HG03521 (cell line): ENCODE measurements around the gene HBZ.
"Not testable (repeated sequence)": the region's sequence is repeated elsewhere in the genome, so short reads cannot be mapped to it uniquely, and the experiment has no call there.

Experiments used
- ATAC-seq: cut with Tn5 transposase; IDR thresholded peaks from one replicate; pipeline ENCODE4 v1.9.1; 2021; ENCODE audit warnings: mild to moderate bottlenecking, moderate library complexity; ENCODE audit not compliant: unreplicated experiment

The HBZ gene

DNA sequence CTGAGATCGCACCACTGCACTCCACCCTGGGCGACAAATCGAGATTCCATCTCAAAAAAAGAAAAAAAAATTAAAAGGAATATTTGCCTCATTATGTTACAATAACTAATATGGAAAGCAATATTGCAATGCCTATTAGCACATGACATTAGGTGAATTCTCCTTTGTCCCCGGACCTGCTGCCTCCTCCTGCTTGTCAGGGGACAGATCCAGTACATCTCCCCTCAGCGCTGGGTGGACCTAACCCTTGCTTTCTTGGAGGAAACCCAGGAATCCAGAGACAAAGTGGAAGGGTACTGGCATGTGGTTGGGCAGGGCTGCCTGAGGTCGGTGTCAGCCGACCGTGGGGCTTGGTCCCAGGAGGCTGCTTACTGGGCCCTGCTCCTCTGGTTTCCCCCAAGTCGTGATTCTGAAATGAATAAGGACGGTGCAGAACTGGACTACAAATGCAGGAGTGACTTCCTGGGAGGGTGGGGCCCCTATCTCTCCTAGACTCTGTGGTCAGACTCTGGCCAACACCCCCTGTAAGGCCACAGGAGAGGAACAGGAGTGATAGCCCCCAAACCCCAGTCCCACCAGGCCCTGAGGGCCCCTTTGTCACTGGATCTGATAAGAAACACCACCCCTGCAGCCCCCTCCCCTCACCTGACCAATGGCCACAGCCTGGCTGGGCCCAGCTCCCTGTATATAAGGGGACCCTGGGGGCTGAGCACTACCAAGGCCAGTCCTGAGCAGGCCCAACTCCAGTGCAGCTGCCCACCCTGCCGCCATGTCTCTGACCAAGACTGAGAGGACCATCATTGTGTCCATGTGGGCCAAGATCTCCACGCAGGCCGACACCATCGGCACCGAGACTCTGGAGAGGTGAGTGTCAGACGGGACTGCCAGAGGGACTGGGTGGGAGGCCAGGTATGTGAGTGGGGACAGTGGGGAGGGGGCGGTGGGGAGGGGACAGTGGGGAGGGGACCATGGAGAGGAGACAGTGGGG, at the start of gene HBZ:
TSS of gene HBZ (plus strand) at position 504 of the 988 bp plus-strand sequence. CDS start at position 770, 266 bp downstream.
- no peak for ATAC-seq

DNA sequence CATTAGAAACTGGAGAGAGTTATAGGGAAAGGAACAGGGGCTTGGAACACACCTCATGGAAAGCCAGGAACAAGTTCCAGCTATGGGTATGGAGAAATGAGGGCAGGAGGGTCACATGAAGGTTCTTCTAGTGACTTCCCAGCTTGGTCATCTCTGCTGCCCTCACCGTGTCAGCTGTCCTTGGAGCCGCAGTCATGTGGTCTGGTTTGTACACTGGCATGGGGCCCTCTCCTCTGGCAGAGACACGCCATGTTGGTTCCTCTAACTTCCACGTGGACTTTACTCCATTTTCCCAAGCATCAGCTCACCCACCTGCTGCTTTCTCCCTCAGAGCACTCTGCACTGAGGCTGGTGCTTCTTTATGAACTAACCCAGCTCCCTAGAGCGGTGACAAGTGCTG, 48.1 kb upstream of the HBZ start:
- ATAC-seq = no peak

DNA sequence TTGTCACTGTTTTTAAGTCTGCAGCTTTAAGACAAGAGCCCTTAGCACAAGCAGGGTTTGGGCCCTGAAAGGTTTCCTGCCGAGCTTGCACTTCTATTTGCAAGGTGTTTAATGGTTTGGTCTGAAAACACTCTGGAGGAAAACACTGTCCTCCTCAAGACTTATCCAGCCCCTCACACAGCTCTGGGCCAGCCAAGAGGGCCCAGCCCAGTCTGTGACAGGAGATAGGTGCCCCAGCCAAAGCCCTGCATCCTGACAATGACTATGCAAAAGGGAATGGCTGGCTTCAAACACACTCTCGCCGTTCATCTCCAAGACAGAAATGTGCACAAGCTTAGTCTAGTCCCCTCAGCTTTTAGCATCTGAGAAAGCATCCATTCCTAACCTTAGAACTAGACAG, 47.5 kb upstream of the HBZ start:
- ATAC-seq = no peak

DNA sequence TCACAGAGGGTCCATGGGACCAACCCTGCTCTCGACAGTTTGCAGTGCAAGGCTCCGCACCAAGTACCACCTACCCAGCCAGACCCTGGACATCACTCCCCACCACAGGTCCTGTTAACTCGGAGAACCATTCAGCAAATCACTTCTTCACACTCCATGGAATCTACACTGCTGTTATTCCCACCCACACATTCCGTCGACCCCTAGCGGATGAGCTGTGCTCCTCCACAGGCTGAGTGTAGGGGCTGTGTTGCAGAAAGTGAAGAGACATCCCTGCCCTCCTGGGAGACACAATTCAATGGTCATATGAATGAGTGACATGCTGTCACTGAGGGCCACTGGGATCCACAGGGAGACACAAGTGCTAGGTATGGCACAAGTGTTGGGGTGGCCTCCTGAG, 46.9 kb upstream of the HBZ start:
- no peak for ATAC-seq

DNA sequence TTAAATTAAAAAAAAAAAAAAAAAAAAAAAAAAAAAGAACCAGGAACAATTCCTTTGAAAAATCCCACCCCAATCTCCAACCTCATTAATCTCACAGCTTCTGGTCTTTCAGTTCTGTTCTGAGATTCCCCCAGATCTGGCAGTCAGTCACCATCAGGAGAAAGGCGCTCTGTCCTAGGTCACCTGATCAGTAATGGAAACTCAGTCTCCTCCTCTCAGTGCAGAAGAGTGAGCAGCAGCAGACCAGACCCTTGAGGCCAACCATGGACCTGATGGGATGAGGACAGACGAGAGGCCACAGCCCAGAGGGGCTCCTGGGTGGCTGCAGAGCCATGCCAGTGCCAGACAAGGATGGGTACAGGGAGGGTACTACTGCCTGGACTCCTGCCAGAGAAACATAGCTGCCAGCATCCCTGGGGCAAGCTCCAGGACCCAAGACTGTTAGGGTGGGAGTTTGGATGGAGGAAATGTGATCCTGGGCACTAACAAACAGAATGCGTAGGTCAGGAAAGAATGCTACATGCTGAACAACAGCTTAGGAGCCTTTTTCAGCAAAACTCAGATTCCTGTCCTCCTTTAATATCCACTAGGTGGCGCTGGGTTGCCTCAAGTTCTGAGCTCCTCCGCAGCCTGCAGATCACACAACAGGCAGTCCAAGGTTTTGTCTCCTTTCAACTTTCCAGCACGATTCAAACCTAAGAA, 45.7 kb upstream of the HBZ start:
- ATAC-seq = no peak

DNA sequence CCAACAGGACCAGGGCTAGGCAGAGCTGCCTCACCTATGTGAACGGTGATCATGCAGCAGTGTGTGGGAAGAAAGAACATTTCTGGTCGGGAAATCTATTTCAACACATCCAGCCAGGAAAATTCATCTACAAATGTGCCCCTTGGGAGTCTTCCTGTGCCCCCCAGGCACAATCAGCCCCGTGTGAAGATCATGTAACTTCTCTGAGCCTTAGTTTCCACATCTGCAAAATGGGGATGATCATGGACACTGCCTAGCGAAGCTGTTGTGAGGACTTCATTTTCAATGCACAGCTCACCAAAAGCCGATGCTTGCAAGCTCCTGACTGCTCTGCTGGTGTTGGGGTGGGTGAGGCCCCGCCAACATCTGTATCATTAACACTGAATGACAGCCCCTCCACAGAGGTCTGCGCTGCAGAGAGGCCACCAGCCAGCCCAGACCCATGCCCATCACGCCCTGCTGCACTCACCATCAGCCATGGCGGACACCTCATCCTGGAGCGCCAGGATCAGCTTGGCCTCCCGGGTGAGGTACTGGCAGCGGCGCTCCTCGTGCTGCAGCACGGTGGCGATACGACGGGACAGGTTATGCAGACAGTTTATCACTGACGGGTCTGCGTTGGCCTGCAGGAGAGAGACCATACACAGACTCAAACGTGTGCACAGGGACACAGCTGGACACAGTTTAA, 40.1 kb upstream of the HBZ start:
- ATAC-seq = no peak

DNA sequence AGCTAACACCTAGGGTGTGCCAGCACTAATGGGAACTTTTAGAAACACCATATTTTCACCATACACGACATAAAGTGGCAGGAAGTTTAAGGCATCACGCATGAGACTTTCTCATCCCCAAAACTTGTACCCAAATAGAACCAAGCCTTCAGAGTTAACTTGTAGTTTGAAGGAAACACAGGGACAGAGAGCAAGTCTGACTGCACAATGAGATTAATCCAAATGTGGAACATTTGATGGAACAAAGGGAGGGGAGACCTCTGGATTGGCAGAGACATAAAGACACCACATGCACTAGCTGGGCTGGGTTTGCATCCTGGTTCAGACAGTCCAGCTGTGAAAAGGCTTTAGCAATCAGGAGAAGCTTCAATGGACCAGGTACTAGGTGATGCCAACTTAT, 38.1 kb upstream of the HBZ start:
- no peak for ATAC-seq

DNA sequence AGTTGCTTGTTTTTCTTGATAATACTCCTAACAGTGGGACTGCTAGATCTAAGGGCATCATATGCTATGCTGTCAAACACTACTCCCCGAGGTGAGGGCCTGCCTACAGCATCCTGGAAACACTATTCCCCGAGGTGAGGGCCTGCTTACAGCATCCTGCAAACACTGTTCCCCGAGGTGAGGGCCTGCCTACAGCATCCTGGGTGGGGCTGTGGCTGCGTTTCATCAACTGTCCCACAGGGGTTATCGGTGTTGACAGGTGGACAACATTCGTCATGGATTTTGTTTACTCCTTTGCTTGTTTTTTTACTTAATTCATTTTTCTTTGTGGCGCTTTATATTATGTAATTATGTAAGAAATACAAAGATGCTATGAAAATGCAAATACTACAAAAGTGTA, 36.4 kb upstream of the HBZ start:
- no peak for ATAC-seq

DNA sequence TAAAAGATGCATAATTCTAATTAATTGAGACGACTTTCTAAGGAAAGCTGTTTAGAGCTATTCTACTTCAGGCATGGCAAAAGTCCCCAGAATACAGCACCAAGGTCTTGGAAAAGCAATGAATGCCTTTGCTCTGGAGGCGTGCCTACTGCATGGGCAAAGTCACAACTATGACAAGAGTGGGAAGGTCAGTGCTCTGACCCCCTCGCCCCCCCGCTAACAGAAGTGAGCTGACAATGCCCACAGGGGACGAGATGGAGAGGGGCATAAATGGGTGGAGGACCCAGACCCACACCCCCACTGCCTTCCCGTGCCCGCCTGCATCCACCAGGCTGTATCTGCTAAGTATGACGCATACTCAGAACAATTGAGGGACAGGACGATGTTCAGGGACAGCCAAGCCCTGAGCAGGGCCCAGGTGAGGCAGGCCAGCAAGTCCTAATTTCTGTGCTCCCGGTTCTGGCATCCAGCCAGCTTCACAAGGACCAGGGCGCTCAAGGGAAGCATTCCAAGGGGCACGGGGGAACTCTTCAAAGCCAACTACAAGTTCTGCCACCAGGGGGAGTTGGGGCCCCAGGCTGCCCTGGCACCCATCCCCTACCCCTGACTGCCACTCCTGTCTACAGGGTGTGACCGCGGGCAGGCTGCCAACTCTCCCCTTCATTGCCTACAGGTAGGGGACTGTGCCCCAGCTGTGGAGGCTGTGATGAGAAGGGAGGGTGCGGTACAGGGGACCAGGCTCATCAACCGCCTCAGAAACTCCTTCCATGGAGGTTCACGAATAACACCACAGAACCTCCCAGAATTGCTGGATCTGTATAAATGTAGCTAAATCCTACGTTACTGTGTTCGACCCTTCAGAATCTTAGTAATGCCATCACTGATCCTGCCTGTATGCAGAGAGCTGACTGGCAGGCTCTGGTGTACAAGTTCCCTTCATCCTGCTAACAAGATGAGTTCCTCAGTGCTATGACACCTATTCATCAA, 34.8 kb upstream of the HBZ start:
- ATAC-seq = no peak

DNA sequence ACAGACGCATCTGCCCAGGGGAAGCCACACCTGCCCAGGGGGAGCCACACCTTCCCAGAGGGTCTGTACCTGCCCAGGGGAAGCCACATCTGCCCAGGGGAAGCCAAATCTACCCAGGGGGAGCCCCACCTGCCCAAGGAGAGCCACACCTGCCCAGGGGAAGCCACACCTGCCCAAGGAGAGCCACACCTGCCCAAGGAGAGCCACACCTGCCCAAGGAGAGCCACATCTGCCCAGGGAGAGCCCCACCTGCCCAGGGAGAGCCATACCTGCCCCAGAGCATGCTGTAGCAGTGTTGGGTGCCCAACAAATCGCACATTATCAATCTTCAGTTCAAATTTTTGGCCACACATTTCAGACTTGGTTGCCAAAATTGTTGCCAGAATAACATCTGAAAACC, 33.6 kb upstream of the HBZ start:
- ATAC-seq = no peak

DNA sequence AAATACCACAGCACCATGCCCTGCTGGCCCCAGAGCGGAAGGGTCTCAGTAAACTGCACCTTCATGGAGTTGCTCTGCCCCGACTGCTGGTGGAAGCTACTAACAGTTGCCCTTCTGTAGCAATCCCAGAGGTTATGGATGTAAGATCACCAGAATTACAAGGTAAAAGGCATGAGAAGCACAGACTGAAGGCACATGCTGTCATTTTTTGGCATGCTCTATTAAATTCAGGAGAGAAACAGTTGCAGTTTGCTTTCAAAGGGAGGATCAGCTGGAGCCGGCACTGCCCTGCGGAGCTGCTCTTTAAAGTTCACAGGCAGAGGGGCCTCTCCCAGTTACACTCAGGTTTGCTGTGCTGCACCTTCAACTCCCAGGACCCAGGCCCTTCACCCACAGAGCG, 33.1 kb upstream of the HBZ start:
- no peak for ATAC-seq

DNA sequence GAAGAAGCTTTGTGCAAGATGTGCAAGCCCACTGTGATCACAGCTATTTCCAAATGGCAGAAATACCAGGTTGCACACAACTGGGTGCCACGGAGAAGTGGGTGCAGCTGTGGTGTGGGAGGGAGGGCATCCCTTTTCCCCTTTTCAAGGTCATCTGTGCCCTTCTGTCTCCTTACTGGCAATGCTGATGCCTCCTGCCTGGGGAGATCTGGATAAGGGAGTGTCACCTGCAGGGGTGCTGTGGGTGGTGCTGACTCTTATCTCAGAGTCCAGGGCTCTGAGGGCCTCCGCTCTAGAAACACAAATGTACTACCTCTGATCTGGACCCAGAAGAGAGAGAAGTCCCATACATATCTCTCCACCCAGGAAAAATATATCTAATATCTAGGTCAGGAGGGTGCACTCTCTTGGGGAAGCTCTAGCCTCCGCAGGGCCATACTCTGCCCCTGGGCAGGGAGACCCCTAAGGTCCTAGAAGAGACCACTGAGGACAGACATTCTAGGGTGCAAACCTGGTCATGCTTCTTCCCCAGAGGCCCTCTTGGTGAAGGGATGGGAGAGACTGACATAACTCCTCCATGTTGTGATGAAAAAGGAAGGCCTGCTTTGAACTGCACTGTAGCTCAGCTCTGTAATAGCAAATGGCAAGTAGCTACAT, 32.5 kb upstream of the HBZ start:
- no peak for ATAC-seq

DNA sequence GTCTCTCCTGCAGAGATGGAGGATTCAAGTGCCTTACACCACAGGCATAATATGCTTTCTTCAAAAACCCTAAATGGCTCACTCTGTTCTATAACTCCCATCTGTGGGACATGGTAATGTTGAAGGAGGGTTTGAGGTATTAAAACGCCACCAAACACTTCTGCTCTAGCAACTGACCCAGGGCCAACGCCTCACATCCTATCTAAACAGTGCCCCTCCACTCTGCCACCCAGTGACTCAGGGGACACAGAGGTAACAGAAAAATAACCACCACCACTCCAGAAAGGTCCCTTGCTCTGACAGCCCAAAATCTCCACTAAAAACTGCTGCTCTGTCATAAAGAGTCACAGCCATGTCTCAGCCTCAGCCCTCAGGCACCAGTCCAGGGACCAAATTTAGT, 31.7 kb upstream of the HBZ start:
- ATAC-seq = no peak

DNA sequence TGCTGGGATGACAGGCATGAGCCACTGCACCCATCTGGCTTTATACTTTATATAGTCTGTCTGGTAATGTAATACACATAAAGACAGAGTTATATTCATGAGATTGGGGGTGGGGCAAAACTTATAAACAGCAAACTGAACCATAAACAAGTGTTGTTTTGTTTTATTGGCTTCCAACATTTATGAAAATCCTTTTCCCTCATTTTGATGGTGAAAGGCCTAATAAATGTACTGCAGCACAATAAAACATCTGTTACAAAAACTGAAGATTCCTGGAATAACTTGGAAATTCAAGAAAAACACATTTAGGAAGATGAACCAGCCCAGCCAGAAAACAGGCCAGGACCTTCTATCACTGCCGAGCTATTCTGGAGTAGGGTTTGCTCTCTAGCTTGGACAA, 30.1 kb upstream of the HBZ start:
- no peak for ATAC-seq

DNA sequence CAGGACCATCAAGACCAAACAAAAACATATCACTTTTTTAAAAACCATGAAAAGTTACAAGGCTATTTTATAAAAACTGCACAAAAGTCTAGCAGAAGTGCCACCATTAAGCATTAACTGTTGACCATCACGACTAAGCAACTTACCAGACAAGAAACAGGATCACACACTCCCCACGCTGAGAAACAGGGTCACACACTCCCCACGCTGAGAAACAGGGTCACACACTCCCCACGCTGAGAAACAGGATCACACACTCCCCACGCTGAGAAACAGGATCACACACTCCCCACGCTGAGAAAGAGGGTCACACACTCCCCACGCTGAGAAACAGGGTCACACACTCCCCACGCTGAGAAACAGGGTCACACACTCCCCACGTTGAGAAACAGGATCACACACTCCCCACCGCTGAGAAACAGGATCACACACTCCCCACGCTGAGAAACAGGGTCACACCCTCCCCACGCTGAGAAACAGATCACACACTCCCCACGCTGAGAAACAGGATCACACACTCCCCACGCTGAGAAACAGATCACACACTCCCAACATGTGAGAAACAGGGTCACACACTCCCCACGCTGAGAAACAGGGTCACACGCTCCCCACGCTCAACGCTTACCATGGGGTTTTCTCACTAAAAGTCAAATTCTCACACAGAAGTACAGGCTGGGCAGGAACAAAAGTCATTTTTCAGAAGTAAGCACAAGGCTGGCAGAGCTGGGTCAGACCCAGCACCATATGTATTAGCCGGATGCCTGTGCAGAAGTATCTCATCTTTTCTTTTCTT, 28.7 kb upstream of the HBZ start:
- not testable (repeated sequence) for ATAC-seq

DNA sequence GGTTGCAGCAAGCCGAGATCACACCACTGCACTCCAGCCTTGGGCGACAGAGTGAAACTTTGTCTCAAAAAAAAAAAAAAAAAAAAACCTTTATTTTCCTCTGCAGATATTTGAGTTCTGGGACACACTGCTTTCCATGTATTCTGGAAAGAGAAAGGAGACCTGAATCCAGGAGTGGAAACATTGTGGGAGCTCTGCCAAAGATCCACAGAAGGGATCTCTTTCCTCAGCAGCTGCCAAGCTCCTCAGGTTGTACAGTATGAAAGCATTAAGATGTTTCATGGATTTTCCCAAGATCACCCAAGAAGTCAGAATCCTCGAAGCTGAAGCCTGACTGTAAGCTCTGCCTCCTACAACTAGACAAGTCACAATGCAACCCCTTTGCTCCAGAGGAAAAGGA, 27.4 kb upstream of the HBZ start:
- no peak for ATAC-seq

DNA sequence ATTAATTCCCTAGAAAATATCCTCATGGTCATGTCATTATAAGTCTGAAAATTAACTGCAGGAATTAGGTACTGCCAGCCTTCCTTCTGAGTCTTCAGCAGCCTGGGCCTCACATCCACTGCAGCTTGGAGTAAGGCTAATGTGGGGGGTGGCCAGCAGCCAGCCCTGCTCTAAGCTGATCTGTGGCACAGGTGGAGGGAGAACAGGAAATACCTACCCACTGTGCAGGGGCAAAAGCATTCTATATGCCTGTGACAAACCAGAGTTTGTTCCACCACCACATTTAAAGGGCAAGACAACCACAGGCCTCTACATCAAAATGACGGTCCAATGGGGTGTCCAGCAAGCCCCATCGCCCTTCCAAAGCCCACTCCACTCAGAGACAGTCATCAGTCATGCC, 23.4 kb upstream of the HBZ start:
- no peak for ATAC-seq

DNA sequence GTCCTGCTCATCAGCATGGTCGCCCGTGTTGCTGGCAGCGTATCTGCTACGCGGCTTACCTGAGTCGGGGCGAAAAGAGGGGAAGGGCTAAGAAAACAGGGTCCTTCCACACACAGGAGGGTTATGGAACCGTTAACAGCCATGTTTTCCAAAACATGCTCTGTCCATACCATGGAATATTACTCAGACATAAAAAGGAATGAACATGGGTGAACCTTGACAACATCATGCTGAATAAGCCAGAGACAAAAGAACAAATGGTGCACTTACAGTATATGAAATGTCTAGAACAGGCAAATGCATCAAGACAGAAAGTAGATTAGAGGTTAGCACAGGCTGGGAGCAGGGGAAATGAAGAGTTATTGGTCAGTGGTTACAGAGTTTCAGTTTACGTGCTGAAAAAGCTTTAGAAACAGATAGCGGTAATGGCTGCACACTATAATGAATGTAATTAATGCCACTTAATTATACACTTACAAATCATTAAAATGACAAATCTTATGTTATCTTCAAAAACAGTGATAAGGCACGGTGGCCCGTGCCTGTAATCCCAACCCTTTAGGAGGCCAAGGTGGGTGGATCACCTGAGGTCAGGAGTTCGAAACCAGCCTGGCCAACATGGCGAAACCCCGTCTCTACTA, 21.8 kb upstream of the HBZ start:
- no peak for ATAC-seq

DNA sequence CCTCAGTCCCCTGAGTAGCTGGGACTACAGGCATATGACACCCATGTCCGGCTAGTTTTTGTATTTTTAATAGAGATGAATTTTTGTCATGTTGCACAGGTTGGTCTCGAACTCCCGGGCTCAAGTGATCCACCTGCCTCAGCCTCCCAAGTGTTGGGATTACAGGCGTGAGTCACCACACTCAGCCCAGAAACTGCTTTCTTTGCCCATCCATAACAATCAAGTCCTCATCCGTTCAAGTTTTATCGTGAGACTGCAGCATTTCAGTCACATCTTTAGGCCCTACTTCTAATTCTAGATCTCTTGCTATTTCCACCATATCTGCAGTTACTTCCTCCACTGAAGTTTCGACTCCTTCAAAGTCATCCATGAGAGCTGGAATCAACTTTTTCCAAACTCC, 20.3 kb upstream of the HBZ start:
- no peak for ATAC-seq
